Liver (tissue), 9 donors: ENCODE data around the gene TCFL5. TPM values are rescaled to one million over a fixed set of nuclear protein-coding genes. Genes with fewer than 3 reads are reported as not detected.

ENCODE experiments used
- DNase-seq: peaks from one replicate; pipeline ENCODE4 v3.0.0-alpha.2; 2017; ENCODE audit warnings: low spot score
- H3K27ac ChIP-seq, 2 donors: one replicate each; pipeline ENCODE4 v1.7.0; 2013; ENCODE audit warnings: inconsistent platforms in 2 of 2, low read length in 2 of 2, control low read depth in 1 of 2, low read depth in 1 of 2, mild to moderate bottlenecking in 1 of 2
- H3K27me3 ChIP-seq, 4 donors: one replicate each; pipeline versions ENCODE4 v1.6.1 to v1.7.0; 2013; ENCODE audit warnings: low read length in 3 of 4, inconsistent platforms in 1 of 4, mild to moderate bottlenecking in 1 of 4, moderate library complexity in 1 of 4; ENCODE audit not compliant: control insufficient read depth in 4 of 4, insufficient read depth in 4 of 4
- H3K36me3 ChIP-seq, 4 donors: one replicate each; pipeline versions ENCODE4 v1.6.1 to v1.7.0; 2013; ENCODE audit warnings: low read length in 3 of 4, mild to moderate bottlenecking in 3 of 4, low read depth in 1 of 4, moderate library complexity in 1 of 4; ENCODE audit not compliant: control insufficient read depth in 4 of 4, insufficient read depth in 3 of 4
- H3K4me1 ChIP-seq, 4 donors: one replicate each; pipeline versions ENCODE4 v1.6.1 to v1.7.0; 2013; ENCODE audit warnings: low read length in 3 of 4, mild to moderate bottlenecking in 3 of 4, moderate library complexity in 1 of 4; ENCODE audit not compliant: control insufficient read depth in 4 of 4, insufficient read depth in 4 of 4
- H3K4me3 ChIP-seq, 3 donors: one replicate each; pipeline versions ENCODE4 v1.6.1 to v1.7.0; 2013; ENCODE audit warnings: low read length in 3 of 3, control low read depth in 1 of 3, low read depth in 1 of 3, mild to moderate bottlenecking in 1 of 3
- H3K9ac ChIP-seq, 2 donors: one replicate each; pipeline ENCODE4 v1.7.0; 2013; ENCODE audit warnings: low read length in 2 of 2, mild to moderate bottlenecking in 2 of 2, moderate library complexity in 2 of 2, control low read depth in 1 of 2, low read depth in 1 of 2
- H3K9me3 ChIP-seq, 4 donors: one replicate each; pipeline versions ENCODE4 v1.6.1 to v1.7.0; 2013; ENCODE audit warnings: low read length in 3 of 4; ENCODE audit not compliant: control insufficient read depth in 4 of 4
- EGR1 ChIP-seq, 2 donors: IDR thresholded peaks; 2 replicates each; pipeline ENCODE4 v1.6.1; 2016 to 2018; ENCODE audit warnings: antibody characterized with exemption in 2 of 2, low read depth in 2 of 2
- FOXA1 ChIP-seq: IDR thresholded peaks from 2 replicates; pipeline ENCODE4 v1.6.1; 2016; ENCODE audit warnings: antibody characterized with exemption
- FOXA2 ChIP-seq: IDR thresholded peaks from 2 replicates; pipeline ENCODE4 v1.6.1; 2016; ENCODE audit warnings: antibody characterized with exemption
- GABPA ChIP-seq, 2 donors: IDR thresholded peaks in 1 of 2; conservative IDR thresholded peaks in 1 of 2; 2 replicates each; pipeline ENCODE4 v1.6.1; 2016; ENCODE audit warnings: antibody characterized with exemption in 2 of 2, mild to moderate bottlenecking in 1 of 2, moderate library complexity in 1 of 2
- HNF4A ChIP-seq, 2 donors: conservative IDR thresholded peaks; 2 replicates each; pipeline ENCODE4 v1.6.1; 2016; ENCODE audit warnings: antibody characterized with exemption in 2 of 2, mild to moderate bottlenecking in 2 of 2
- HNF4G ChIP-seq: IDR thresholded peaks from 2 replicates; pipeline ENCODE4 v1.6.1; 2016; ENCODE audit warnings: antibody characterized with exemption
- RAD21 ChIP-seq, 2 donors: IDR thresholded peaks; 2 replicates each; pipeline ENCODE4 v1.6.1; 2016; ENCODE audit warnings: antibody characterized with exemption in 2 of 2, mild to moderate bottlenecking in 2 of 2
- RXRA ChIP-seq, 2 donors: IDR thresholded peaks; 2 replicates each; pipeline ENCODE4 v1.6.1; 2017 to 2018; ENCODE audit warnings: antibody characterized with exemption in 2 of 2, mild to moderate bottlenecking in 1 of 2
- SP1 ChIP-seq: IDR thresholded peaks from 2 replicates; pipeline ENCODE4 v1.6.1; 2018; ENCODE audit warnings: antibody characterized with exemption, mild to moderate bottlenecking
- TAF1 ChIP-seq: conservative IDR thresholded peaks from 2 replicates; pipeline ENCODE4 v1.6.1; 2016; ENCODE audit warnings: antibody characterized with exemption, mild to moderate bottlenecking
- WGBS: extraction: QIAGEN DNeasy Blood & Tissue Kit; methylation state at CpG from one replicate; pipeline ENCODE4 v1.1.7; 2013; 5-methylcytosine and 5-hydroxymethylcytosine counted together
- polyA plus RNA-seq, 2 donors: library from polyadenylated mRNA; stranded (reverse) in 1 of 2; unstranded in 1 of 2; fragments of 200-250 nt in 1 of 2; fragments of >200 nt in 1 of 2; fragmentation: Nextera tagmentation in 1 of 2; extraction: Ambion mirVana in 1 of 2; gene quantifications; one replicate each; pipeline versions ENCODE4 v1.2.1 to v1.2.3, GENCODE V29; 2013 to 2015
- total RNA-seq, 2 donors: library from RNA; depleted of rRNA; stranded (reverse); fragments of >200 nt; gene quantifications; one replicate each; pipeline ENCODE4 v1.2.3, GENCODE V29; 2014
- TF ChIP-seq, protein P1 (sequence below): IDR thresholded peaks from 2 replicates; pipeline ENCODE4 v1.6.1; 2016; ENCODE audit warnings: antibody characterized with exemption, mild to moderate bottlenecking
- TF ChIP-seq, protein P2 (sequence below): fragments of 150-350 bp; IDR thresholded peaks from 2 replicates; pipeline ENCODE4 v1.5.1; 2017; ENCODE audit warnings: improper control_type of control experiment, low read depth, low read length; ENCODE audit not compliant: missing input control
- TF ChIP-seq, protein P3 (sequence below): IDR thresholded peaks from 2 replicates; pipeline ENCODE4 v1.6.1; 2016; ENCODE audit warnings: antibody characterized with exemption
- TF ChIP-seq, protein P4 (sequence below): IDR thresholded peaks from 2 replicates; pipeline ENCODE4 v1.6.1; 2016; ENCODE audit warnings: antibody characterized with exemption
- donor health status: healthy.
- donor health status: healthy.
- donor health status: healthy.
- donor health status: healthy.
- donor health status: healthy.

TCFL5 gene
- total and polyA plus RNA-seq, 4 donors = 0.79 to 3.8 (median 2.2) TPM

DNA sequence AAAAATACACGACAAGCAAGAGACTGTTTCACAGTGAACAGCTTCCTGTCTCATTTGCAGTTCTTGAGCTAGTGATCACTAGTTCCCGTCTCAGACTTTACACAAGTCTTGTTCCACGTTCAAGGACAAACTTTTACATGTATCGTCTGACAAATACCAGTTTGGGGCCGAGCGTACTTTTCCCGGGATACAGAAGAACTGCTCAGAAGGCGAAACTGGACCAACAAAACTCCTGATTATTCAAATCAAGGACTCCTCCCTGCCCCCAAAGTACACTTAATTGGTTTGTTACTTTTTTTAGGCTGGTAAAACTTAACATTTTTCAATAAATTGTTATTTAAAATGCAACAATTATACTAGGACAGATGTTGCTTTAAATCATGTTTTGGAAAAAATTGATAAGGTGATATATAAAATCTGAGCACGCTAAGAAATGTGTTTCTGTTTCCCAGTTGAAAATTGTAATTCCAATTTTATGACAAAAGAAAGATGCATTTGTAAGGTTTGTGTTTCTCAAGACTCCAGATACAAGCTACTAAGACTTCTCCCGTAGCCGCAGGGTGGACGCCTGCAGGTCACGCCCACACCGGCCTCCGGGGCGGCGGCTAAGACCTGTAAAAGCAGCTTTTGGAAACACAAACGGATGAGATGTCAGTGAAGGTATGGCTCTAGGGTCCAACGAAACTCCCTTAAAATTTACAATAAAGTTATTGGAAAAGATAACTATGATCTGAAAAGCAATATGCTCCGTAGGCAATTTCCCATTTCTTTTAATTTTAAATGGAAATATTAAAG, 16.8 kb upstream of the TCFL5 start:
- WGBS = 90% methylated on average over 20 of the region's 20 CpGs
- no peak for DNase-seq
- peaks cover 3 to 18% (median 8%) of the 10 kb centered on the region in 4 donors for H3K36me3 ChIP-seq
- no peak overlapping the region for H3K27ac ChIP-seq
- H3K9ac ChIP-seq = no peak overlapping the region
- H3K4me3 ChIP-seq = no peak overlapping the region
- H3K27me3 ChIP-seq = no peaks in the 10 kb centered on the region
- TF ChIP-seq FOXA1 (no peak), RAD21 (IDR thresholded peaks at IDR 0.05) (no peak), RXRA (IDR thresholded peaks at IDR 0.05) (no peak), FOXA2 (no peak), EGR1 (IDR thresholded peaks at IDR 0.05; ENCODE audit: low read depth in 2 of 2) (no peak), HNF4A (conservative IDR thresholded peaks at IDR 0.05) (no peak), GABPA (IDR thresholded peaks at IDR 0.05 in 1 of 2, conservative IDR thresholded peaks at IDR 0.05 in 1 of 2) (no peak), HNF4G (no peak), TAF1 (no peak)
- TF ChIP-seq, protein P1, sequence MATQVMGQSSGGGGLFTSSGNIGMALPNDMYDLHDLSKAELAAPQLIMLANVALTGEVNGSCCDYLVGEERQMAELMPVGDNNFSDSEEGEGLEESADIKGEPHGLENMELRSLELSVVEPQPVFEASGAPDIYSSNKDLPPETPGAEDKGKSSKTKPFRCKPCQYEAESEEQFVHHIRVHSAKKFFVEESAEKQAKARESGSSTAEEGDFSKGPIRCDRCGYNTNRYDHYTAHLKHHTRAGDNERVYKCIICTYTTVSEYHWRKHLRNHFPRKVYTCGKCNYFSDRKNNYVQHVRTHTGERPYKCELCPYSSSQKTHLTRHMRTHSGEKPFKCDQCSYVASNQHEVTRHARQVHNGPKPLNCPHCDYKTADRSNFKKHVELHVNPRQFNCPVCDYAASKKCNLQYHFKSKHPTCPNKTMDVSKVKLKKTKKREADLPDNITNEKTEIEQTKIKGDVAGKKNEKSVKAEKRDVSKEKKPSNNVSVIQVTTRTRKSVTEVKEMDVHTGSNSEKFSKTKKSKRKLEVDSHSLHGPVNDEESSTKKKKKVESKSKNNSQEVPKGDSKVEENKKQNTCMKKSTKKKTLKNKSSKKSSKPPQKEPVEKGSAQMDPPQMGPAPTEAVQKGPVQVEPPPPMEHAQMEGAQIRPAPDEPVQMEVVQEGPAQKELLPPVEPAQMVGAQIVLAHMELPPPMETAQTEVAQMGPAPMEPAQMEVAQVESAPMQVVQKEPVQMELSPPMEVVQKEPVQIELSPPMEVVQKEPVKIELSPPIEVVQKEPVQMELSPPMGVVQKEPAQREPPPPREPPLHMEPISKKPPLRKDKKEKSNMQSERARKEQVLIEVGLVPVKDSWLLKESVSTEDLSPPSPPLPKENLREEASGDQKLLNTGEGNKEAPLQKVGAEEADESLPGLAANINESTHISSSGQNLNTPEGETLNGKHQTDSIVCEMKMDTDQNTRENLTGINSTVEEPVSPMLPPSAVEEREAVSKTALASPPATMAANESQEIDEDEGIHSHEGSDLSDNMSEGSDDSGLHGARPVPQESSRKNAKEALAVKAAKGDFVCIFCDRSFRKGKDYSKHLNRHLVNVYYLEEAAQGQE = no peak
- TF ChIP-seq, protein P2, sequence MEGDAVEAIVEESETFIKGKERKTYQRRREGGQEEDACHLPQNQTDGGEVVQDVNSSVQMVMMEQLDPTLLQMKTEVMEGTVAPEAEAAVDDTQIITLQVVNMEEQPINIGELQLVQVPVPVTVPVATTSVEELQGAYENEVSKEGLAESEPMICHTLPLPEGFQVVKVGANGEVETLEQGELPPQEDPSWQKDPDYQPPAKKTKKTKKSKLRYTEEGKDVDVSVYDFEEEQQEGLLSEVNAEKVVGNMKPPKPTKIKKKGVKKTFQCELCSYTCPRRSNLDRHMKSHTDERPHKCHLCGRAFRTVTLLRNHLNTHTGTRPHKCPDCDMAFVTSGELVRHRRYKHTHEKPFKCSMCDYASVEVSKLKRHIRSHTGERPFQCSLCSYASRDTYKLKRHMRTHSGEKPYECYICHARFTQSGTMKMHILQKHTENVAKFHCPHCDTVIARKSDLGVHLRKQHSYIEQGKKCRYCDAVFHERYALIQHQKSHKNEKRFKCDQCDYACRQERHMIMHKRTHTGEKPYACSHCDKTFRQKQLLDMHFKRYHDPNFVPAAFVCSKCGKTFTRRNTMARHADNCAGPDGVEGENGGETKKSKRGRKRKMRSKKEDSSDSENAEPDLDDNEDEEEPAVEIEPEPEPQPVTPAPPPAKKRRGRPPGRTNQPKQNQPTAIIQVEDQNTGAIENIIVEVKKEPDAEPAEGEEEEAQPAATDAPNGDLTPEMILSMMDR = no peak
- TF ChIP-seq, protein P3, sequence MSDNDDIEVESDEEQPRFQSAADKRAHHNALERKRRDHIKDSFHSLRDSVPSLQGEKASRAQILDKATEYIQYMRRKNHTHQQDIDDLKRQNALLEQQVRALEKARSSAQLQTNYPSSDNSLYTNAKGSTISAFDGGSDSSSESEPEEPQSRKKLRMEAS = no peak
- peaks cover 0 to 6% (median 2%) of the 10 kb centered on the region in 4 donors for H3K4me1 ChIP-seq
- H3K9me3 ChIP-seq = no peaks in the 10 kb centered on the region

DNA sequence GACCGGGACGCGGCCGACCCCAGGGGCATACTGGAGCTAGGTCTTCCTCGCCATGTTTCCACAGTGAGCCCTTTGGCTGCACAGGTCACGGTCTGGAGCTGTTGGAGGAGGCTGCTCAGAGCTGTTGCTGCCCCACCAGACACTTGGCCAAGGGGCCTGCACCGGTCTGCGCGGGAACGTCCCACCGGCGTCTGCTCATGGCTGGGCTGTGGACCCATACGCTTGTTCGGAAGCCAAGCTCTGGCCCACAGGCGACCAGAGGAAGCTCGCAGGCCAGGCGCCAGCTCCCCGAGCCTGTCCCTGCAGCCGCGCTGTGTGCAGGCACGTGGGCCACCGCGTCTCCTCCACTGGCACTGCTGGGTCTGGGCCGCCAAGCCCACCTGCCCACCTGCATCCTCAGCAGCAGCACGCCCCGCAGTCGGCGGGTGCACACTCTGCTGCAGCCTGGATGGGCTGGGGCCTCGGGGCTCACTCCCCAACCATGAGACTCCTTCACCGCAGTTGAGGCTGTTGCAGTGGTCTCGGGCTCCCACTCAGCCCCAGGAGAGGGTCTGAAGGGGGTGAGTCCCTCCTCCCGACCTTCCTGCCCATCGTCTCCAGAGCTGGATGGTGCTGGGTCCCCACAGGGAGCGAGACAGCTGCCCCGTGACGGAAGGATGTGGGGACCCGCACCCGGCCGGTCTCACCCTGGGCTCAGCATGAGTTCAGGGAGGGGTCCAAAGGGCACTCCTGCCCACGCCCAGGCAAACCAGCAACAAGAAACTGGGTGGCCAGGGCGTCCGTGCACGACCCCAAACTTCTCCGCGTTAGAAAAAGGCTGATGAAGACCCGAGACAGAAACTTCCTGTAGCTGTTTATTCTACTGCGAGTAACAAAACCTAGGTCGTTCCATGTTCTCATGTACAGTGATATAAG, 15.5 kb upstream of the TCFL5 start:
- H3K36me3 ChIP-seq = peaks cover 3 to 17% (median 8%) of the 10 kb centered on the region in 4 donors
- peak overlapping the region; percentile 60 to 68 for H3K27ac ChIP-seq
- H3K9me3 ChIP-seq = no peaks in the 10 kb centered on the region
- no peak overlapping the region for H3K9ac ChIP-seq
- peaks cover 0 to 9% (median 3%) of the 10 kb centered on the region in 4 donors for H3K4me1 ChIP-seq
- H3K4me3 ChIP-seq = no peak overlapping the region
- H3K27me3 ChIP-seq = no peaks in the 10 kb centered on the region
- DNase-seq = no peak
- WGBS = 69% methylated on average over 48 of the region's 48 CpGs
- TF ChIP-seq SP1 (no peak), FOXA2 (no peak), RAD21 (IDR thresholded peaks at IDR 0.05) (no peak), GABPA (IDR thresholded peaks at IDR 0.05 in 1 of 2, conservative IDR thresholded peaks at IDR 0.05 in 1 of 2) (no peak), RXRA (IDR thresholded peaks at IDR 0.05) (no peak)
- TF ChIP-seq, protein P1 = no peak
- TF ChIP-seq, protein P4, sequence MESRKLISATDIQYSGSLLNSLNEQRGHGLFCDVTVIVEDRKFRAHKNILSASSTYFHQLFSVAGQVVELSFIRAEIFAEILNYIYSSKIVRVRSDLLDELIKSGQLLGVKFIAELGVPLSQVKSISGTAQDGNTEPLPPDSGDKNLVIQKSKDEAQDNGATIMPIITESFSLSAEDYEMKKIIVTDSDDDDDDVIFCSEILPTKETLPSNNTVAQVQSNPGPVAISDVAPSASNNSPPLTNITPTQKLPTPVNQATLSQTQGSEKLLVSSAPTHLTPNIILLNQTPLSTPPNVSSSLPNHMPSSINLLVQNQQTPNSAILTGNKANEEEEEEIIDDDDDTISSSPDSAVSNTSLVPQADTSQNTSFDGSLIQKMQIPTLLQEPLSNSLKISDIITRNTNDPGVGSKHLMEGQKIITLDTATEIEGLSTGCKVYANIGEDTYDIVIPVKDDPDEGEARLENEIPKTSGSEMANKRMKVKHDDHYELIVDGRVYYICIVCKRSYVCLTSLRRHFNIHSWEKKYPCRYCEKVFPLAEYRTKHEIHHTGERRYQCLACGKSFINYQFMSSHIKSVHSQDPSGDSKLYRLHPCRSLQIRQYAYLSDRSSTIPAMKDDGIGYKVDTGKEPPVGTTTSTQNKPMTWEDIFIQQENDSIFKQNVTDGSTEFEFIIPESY = no peak
- TF ChIP-seq, protein P2 = no peak
